ENCODE results near the gene LY6G6F.
A peak's percentile ranks its signal among the peaks of the same experiment; 100 is the strongest.

LY6G6F gene

GRCh38 chr6:31676904-31677303, 29.8 kb upstream of the LY6G6F start:
- no peak for DNase-seq

- no peak for DNase-seq
Observed at GRCh38 chr6:31677955-31678354, 28.7 kb upstream of the LY6G6F start.

- DNase-seq = peak; percentile 88
Observed at GRCh38 chr6:31680226-31681134, 26.2 kb upstream of the LY6G6F start, which contains the start of gene LY6G5C. Gene LY6G5C, minus strand, starts transcription at chr6:31681067. Its CDS starts 694 bp downstream, at chr6:31680373.

- DNase-seq = no peak
Observed at GRCh38 chr6:31681135-31681671, 25.5 kb upstream of the LY6G6F start.

GRCh38 chr6:31683591-31683990, 23.1 kb upstream of the LY6G6F start:
- no peak for DNase-seq

GRCh38 chr6:31686483-31686882, 20.2 kb upstream of the LY6G6F start:
- DNase-seq = no peak

GRCh38 chr6:31687321-31687720, 19.3 kb upstream of the LY6G6F start:
- no peak for DNase-seq

- no peak for DNase-seq
Observed at GRCh38 chr6:31687860-31688693, 18.6 kb upstream of the LY6G6F start.

GRCh38 chr6:31689249-31690110, 17.2 kb upstream of the LY6G6F start:
- DNase-seq = no peak

- no peak for DNase-seq
Observed at GRCh38 chr6:31690231-31691077, 16.2 kb upstream of the LY6G6F start.

GRCh38 chr6:31691078-31691463, 15.6 kb upstream of the LY6G6F start:
- no peak for DNase-seq

GRCh38 chr6:31691564-31692108, 15.0 kb upstream of the LY6G6F start:
- no peak for DNase-seq

- no peak for DNase-seq
Observed at GRCh38 chr6:31692353-31692752, 14.3 kb upstream of the LY6G6F start.

- DNase-seq = no peak
Observed at GRCh38 chr6:31692886-31693285, 13.8 kb upstream of the LY6G6F start.

GRCh38 chr6:31693535-31693934, 13.1 kb upstream of the LY6G6F start:
- no peak for DNase-seq

- no peak for DNase-seq
Observed at GRCh38 chr6:31697555-31697954, 9.1 kb upstream of the LY6G6F start.

GRCh38 chr6:31700740-31701401, 5.8 kb upstream of the LY6G6F start:
- no peak for DNase-seq

GRCh38 chr6:31701666-31702404, 4.8 kb upstream of the LY6G6F start:
- DNase-seq = peak; percentile 46

GRCh38 chr6:31702405-31702818, 4.3 kb upstream of the LY6G6F start:
- no peak for DNase-seq
